KOPT-K1 (cell line): ENCODE results near the gene ATP9B.

ENCODE experiments used
- H3K27ac ChIP-seq: fragments of 200-600 bp; sonication (generic); 2 replicates; pipeline ENCODE4 v1.5.1; 2016; ENCODE audit warnings: antibody characterized with exemption, mild to moderate bottlenecking, low read depth, low read length; ENCODE audit not compliant: poor library complexity, severe bottlenecking
- H3K36me3 ChIP-seq: fragments of 200-600 bp; sonication (generic); 2 replicates; pipeline ENCODE4 v1.5.1; 2017; ENCODE audit warnings: antibody characterized with exemption, mild to moderate bottlenecking, low read length, moderate library complexity; ENCODE audit not compliant: insufficient read depth
- H3K9me3 ChIP-seq: fragments of 200-600 bp; sonication (generic); 2 replicates; pipeline ENCODE4 v1.5.1; 2017; ENCODE audit warnings: antibody characterized with exemption, low read length, mild to moderate bottlenecking; ENCODE audit not compliant: insufficient read depth, poor library complexity, severe bottlenecking

The ATP9B gene

DNA sequence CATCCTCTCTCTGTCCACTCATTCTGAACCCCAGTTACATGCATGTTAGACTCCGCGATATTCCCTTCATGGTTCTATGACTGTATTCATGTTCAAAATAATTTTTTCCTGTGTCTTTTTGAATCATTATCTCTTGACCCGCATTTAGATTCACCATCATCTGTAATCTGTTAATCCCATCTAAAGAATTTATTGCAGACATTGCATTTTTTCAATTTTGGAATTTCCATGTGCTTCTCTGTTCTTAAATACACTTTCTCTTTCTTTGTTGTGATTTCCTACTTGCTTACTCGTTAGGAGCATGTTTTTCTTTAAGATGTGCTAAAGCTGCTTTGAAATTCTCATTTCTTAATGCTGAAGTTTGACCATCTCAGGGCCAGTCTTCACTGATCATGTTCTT is 122.2 kb downstream of the ATP9B start:
- Histone ChIP-seq H3K36me3 (peaks cover 33% of the 10 kb centered on the region), H3K9me3 (no peaks in the 10 kb centered on the region), H3K27ac (no peak overlapping the region)

DNA sequence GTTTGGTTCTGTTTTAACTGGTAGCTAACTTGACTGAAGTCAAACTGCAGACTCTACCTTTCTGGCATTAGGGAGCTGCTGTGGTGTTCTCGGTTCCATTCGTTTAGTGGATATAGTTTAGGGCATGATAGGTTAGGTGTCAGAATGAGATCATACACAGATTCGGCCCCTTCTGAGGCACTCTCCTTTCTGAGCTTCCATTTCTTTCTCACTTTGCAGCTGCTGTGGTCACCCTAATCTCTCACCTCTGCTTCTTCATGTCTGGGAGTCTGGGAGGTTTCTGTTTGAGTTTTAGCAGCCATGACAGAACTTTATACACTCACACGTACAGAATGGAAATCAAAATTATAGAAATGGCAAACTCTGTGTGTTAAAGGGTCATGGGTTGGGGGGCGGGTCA is 122.8 kb downstream of the ATP9B start:
- Histone ChIP-seq H3K9me3 (no peaks in the 10 kb centered on the region), H3K27ac (no peak overlapping the region), H3K36me3 (peaks cover 33% of the 10 kb centered on the region)

DNA sequence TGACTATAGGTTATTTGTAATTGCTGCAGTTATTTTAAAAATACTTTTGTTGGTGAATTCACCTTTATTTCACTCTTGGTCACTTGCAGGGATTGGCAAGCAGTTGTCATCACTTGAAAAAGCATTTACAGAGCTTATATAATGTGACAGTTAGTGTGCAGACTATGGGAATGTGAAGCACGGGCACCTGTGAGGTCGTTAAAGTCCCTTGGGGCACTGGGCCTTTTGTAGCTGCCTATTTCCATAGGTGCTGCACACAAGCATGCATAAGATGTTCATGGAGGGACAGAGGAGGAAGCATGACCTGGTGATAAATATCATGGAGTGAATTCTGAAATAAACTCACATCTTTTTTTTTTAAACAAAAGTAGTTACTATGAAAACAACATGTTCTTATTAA is 124.6 kb downstream of the ATP9B start:
- no peak overlapping the region for H3K27ac ChIP-seq
- no peaks in the 10 kb centered on the region for H3K9me3 ChIP-seq
- H3K36me3 ChIP-seq: peaks cover 27% of the 10 kb centered on the region

DNA sequence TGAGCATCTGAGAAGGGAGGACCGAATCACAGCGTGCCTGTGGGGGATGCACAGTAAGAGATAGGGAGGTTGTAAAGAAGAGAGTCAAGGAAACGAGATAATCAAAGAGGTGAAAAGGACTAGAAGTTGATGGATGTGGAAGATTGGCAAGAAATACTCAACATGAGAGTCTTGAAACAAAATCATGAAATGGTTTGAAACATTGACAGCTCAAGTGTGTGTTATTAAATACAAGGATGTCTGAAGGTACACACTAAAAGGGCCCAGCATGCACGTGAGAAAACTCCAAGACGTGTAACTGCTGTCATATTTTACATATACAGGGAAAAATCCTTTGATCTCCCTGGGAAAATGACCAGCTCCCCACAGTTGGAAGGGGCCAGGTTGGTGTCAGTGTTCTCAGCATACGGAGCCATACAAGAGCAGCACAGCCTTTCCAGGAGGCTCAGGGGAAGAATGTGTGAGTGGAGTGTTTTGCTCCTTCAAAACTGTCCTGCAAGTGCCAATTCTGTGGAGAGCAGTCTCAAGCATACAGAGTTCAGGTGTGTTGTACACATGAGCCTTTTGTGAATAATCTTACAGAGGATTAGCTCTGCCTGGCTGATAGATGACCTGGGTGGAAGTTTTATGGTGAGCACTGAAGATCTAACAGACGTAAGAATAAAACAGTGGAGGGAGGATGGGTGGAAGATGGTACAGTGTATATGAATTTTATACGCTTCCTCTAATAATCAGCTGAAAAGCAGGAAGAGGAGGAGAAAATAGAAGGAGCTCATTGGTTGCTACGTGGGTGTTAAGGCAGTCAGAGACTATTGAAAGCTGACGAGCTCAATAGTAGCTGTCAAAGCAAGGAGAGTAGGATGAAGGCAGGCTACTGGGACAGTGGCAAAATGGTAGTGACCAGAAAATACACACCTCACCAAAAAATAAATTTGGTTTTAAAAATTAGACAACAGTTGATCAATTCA is 126.8 kb downstream of the ATP9B start:
- Histone ChIP-seq H3K36me3 (peaks cover 27% of the 10 kb centered on the region), H3K27ac (no peak overlapping the region), H3K9me3 (no peaks in the 10 kb centered on the region)

DNA sequence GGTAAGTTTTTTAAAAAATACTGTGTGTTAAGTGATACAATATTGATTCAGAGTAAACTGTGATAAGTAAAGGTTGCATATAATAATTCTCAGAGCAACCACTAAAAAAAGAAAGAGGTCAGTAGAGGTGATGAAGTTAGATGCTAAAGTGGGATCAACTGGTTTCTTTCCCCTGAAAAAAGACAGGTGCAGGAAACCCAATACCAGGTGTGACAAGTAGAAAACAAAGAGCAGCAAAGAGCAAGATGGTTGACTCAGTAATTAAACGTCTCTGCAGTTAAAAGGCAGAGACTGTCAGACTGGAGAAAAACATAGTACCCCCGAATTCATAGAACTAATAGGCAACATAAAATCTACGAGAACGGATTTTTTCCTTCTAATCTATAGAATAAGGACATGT is 128.3 kb downstream of the ATP9B start:
- Histone ChIP-seq H3K27ac (no peak overlapping the region), H3K9me3 (no peaks in the 10 kb centered on the region), H3K36me3 (peaks cover 27% of the 10 kb centered on the region)

DNA sequence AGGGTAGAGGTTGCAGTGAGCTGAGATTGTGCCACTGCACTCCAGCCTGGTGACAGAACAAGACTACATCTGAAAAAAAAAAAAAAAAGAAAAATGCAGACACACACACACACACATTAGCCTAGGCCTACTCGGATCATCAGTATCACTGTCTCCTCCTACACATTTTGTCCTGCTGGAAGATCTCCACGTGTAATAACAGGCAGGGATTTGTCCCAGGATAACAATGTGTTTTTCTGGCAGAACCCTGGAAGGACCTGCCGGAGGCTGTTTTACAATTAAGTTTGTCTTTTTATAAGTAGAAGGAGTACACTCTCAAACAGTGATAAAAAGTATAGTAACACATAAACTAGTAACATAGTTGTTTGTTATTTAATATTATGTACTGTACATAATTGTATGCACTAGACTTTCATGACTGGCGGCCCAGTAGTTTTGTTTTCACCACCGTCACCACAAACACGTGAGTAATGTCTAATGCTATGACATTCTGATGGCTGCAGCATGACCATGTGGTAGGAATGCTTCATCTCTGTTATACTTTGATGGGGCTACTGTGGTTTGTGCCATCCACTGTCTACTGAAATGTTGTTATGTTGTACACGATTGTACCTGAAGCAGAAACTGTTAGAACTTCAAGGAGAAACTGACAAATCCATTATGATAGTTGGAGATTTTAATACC is 130.6 kb downstream of the ATP9B start:
- no peaks in the 10 kb centered on the region for H3K9me3 ChIP-seq
- H3K36me3 ChIP-seq: peaks cover 15% of the 10 kb centered on the region
- H3K27ac ChIP-seq: no peak overlapping the region

DNA sequence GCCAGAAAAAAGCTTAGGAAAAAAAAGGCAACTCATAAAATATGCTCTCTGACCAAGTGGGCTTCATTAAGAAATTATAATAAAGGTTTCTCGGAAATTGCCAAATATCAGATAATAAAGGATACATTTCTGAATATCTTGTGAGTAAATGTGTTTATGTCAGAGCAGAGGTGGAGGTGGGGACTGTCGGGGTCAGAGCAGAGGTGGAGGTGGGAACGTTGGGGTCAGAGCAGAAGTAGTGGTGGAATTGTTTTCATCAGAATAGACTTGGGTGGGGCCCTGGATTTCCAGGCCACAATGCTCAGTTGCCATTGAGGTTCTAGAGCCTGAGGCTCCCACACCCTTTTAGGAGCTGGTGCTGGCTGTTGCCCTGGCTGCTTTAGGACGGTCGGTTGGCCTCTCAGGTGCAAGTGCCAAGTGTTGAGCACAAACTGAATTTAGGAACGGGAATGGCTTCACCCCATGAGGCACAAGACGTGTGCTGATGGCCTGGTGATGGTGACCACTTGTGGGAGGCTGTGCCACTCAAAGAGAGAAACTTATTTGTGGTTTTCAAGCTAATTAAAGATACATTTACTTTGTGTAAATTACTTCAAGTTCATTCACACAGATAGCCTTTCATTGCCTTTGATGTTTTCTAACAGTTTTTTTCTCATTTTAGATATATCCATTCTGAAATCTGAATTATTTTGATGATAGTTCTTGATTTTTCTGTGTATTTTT is 131.5 kb downstream of the ATP9B start:
- H3K9me3 ChIP-seq: no peaks in the 10 kb centered on the region
- no peak overlapping the region for H3K27ac ChIP-seq
- peaks cover 7% of the 10 kb centered on the region; the same call in 1 of the 2 replicates for H3K36me3 ChIP-seq

DNA sequence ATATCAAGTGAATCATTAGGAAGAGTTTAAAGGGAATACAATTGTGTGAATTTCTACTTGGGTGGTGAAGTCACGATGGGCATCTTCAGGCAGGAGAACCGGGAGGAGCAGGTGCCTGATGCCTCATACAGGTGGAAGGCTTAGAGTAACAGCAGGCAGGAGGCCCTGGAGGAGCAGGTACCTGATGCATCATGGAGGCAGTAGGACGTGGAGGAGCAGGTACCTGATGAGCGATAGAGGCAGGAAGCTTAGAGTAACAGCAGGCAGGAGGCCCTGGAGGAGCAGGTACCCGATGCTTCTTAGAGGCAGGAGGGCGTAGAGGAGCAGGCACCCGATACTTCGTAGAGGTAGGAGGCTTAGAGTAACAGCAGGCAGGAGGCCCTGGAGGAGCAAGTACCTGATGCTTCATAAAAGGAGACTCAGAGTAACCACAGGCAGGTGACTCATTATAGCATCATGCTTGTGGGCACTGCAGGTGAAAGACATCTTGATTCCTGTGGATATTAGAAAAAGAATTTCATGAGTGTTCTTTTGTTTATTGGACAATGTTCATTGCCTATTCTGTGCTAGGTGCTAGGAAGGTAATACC is 133.9 kb downstream of the ATP9B start:
- peaks cover 12% of the 10 kb centered on the region for H3K36me3 ChIP-seq
- no peaks in the 10 kb centered on the region for H3K9me3 ChIP-seq
- H3K27ac ChIP-seq: no peak overlapping the region

DNA sequence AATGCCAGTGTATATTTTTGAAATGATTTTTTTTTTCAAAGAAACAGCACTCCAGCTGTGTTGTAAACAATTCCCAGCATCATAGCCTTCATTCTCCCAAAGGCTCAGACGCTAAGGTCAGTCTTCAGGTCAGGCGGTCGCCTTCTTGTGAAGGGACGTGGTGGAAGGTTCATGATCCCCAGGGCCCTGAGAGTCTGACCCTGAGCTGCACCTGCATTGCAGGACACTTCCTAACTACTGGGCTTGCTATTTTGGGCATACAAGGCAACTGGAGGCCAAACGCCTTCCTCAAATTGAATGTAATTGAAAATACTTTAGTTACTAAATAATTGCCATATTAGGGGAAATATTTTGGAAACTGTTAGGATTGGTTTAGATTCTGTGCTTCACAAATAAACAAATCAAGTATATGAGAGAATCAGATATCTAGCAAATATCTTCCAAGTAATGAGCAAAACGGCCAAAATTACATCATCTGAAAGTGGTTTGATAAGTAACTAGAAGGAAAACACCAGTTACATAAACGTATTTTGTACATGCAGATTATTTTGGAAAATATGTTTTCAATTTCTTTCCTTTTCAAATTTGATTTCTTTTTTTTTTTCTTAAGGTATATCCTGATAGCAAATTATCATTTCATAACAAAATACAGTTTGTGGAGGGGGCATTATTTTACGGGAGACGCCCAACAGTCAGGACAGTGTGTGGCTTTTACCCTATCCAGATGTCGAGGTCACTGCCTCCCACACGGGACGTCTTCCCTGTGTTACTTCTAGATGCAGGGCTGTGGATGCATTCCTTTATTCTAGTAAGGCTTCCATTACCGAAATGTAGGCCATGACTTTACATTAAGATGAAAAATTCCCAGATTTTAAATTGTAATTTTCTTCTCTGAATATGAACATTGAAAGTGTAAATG is 136.0 kb downstream of the ATP9B start:
- Histone ChIP-seq H3K27ac (no peak overlapping the region), H3K9me3 (no peaks in the 10 kb centered on the region)

DNA sequence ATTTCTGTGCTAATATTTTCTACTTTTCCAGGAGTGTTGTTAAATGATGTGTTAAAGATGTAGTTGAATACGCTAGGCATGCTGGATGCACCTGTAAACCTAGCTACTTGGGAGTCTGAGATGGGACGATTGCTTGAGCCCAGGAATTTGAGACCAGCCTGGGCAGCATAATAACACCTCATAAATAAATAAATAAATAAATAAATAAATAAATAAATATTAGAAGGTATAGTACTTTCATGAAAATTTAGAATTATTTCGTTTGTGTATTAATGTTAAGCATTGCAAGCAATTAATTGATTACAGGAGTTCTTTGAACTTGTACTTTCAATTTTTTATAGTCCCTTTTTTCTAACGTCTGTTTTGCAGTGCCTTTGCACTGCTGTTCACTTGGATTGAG is 137.2 kb downstream of the ATP9B start:
- Histone ChIP-seq H3K27ac (no peak overlapping the region), H3K9me3 (no peaks in the 10 kb centered on the region), H3K36me3 (peaks cover 24% of the 10 kb centered on the region)

More for the DNA sequence above, 136.0 kb downstream of the ATP9B start:
- peaks cover 24% of the 10 kb centered on the region for H3K36me3 ChIP-seq

DNA sequence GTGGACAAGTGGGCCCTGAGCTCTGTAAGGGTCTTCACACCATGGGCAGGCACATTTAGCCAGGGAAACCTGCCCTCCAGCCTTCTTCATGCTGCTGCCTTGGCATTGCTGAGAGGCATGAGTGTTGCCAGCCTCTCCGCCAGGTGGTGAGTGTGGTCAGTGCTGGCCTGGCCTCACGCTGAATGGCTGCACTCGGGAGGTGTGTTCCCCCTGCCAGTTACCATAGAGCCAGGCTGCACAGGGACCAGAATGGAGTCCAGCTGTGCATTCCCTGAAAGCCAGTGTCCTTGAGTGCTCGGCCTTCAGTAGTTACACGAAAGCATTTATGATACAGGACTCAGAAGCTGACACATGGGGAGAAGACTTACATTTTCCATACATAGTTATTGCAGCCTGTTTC is 139.7 kb downstream of the ATP9B start:
- H3K9me3 ChIP-seq: no peaks in the 10 kb centered on the region
- peaks cover 24% of the 10 kb centered on the region for H3K36me3 ChIP-seq
- no peak overlapping the region for H3K27ac ChIP-seq

DNA sequence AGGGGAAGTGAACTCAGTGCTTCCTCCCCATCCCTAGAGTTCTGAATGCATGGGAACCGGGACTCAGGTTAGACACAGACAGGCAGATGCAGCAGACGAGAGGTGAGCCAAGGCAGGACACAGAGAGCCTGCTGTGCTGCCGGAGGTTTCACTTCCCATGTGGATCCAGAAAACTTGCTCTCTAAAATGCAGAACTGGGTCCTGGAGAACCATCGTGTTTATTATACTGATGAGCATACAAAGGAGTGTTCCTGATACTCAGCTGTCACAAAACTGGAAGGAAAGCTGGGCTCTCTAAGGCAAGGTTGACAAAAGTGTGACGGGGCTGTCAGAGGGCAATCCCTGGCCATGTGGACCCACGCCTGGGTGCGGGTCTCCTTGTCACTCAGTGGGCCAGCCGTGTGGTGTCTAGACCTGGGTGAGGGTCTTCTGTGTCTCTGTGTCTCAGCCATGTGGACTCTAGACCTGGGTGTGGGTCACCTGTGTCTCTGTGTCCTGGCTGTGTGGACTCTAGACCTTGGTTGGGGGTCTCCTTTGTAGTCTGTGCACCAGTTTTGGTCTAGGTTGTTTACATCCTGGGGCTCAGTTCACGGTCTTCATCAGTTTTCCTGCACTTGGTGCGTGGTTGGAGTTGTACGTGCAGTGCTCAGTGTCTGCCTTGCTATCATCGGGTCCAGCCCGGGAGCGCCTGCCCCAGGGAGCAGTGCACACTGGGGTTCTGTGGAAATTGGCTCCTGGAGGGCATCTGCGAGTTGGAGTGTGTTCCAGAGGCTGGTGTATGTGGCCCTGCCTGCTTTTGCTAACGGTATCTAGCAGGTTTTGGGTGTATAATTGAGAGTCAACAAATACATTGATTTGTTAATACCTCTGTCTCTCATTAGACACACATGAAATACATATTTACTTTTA is 141.1 kb downstream of the ATP9B start:
- H3K27ac ChIP-seq: no peak overlapping the region
- H3K36me3 ChIP-seq: peaks cover 24% of the 10 kb centered on the region
- H3K9me3 ChIP-seq: no peaks in the 10 kb centered on the region

DNA sequence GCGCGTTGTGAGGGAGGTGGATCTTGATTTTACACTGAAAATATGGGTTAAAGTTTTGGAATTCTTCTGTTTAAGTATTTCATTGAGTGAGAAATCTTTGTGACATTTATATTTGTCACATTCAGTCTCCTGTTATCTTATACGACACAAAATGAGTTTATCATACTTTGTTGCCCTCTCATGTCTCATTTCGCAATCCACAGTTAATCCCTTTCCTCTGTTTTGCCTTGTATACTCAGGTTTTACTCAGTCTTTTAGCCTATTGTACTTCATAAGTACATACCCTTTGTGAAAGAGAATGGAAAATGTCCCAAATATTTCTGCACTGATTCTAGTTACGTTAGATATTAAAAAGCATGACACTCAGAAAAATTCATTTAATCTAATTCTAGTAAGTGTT is 142.7 kb downstream of the ATP9B start:
- Histone ChIP-seq H3K9me3 (no peaks in the 10 kb centered on the region), H3K36me3 (peaks cover 21% of the 10 kb centered on the region)

More for the DNA sequence above, 142.7 kb downstream of the ATP9B start:
- no peak overlapping the region for H3K27ac ChIP-seq
